Fibroblast of skin of back (primary cell): Measurements from ENCODE around the gene ARID1B.
A peak's percentile ranks its signal among the peaks of the same experiment; 100 is the strongest.
"Not testable (repeated sequence)": the region's sequence is repeated elsewhere in the genome, so short reads cannot be mapped to it uniquely, and the experiment has no call there.

Source experiments
- DNase-seq: peaks from one replicate; pipeline ENCODE4 v3.0.0-alpha.2; 2013

Gene ARID1B

GRCh38 chr6:157025437-157025836, 248.3 kb downstream of the ARID1B start:
- DNase-seq: peak; percentile 53

DNA sequence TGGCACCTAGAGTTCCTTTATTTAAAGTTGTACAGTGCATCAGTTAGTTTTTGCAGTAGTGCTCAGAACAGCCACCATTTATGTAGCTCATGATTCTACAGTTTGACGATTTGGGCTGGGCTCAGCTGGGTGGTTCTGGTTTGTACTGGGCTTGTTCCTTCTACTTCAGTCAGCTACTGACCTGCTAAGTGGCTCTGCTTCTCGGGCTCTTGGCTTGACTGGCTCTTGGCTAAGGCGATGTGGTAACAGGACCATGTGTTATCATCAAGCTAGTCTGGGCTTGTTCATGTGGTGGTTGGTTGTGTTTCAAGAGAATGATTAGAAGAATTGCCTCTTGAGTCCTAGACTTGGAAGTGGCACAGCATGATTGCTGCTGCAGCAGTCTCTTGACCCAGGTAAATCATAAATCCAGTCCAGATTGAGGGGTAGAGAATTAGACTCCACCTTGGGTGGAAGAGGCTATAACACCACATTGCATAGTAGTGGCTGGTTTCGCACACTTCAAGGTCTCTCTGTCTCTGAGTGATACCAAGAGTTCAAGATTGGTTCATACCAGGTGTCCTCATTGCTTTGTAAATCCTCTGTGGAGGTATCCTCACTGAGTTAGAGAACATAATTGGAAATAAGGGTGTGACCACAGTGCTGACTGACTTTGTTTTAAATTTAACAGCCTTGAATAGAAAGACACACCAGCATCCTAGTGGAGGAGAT, 253.0 kb downstream of the ARID1B start:
- no peak for DNase-seq

- DNase-seq: no peak
These were observed 253.6 kb downstream of the ARID1B start for GRCh38 chr6:157030755-157031154.

DNA sequence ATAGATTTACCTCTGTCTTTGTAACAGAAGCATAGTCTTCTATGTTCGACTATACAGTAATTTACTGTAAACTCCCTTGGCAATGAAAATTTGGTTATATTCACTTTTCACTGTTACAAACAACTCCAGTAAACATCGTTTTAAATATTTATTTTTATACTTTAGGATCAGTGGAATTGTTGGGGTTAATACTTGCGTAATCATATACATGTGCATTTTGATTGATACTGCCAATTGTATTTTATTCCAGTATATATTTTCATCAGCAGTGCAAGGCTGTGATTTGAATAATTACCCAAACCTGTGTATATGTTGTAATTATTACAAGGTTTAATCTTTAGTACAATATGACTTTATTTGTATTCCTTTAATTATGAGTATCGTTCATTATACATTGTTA, 255.7 kb downstream of the ARID1B start:
- no peak for DNase-seq

- DNase-seq: no peak
These were observed 256.4 kb downstream of the ARID1B start for GRCh38 chr6:157033428-157034140.

DNA sequence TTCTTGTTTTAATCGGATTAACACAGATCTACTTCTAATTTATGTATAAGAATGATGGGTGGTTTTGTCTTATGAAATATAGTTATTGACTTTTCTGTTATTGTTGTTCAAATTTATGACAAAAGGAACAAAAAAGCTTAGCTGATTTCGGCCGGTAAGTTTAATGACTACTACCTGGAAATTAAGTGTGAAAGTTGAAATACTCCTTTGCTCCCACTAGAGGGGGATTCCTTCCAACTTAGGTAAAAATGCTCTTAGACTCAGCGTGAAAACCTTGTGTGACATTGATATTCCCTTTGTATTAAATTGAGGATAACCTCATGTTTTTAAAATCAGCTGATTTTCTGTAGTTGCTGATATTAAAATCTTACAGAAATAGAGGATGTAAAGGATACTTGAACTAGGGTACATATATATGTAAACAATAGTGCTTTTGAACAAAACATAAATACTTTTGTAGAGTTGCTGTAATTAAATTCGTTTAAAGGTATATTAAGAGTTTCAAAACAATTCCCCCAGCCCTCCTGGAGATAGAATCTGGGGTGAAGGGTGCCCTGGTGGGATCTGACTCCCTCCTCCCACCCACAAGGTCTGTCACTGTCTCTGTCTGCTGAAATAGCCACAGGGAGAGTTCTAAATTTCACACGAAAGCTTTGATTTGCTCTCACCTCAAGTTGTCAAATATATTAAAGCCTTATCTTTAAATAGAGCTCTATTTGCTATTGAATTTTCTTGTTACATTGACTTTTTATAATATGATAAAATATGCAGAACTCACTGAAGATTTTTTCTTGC, 257.5 kb downstream of the ARID1B start:
- DNase-seq: peak; percentile 55

- no peak for DNase-seq
These were observed 258.4 kb downstream of the ARID1B start for GRCh38 chr6:157035546-157035945.

- no peak for DNase-seq
These were observed 259.1 kb downstream of the ARID1B start for GRCh38 chr6:157036245-157036711.

DNA sequence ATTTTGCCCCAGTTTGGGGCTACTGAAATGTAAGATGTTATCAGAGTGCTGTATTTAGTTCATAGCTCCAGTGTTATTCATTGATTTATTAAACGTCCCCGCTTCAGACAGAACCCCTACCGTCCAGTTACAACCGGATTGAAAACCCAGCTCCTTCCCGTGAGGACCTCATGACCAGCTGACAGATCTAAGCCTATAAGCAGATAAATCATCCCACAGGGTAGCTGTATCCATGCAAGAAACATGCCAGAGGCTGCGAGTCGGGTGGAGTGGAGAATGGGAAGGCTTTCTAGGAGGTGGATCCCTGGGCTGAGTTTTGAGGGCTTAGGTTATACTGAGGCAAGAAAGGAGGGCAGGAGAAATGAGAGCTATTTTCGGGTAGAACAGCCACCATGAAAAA, 260.0 kb downstream of the ARID1B start:
- no peak for DNase-seq

GRCh38 chr6:157038610-157039009, 261.4 kb downstream of the ARID1B start:
- no peak for DNase-seq

- not testable (repeated sequence) for DNase-seq
These were observed 262.5 kb downstream of the ARID1B start for GRCh38 chr6:157039639-157040038.

- no peak for DNase-seq
These were observed 263.0 kb downstream of the ARID1B start for GRCh38 chr6:157040191-157040590.

GRCh38 chr6:157045831-157046454, 268.8 kb downstream of the ARID1B start:
- DNase-seq: peak; percentile 88

GRCh38 chr6:157046776-157047175, 269.6 kb downstream of the ARID1B start:
- peak; percentile 45 for DNase-seq

DNA sequence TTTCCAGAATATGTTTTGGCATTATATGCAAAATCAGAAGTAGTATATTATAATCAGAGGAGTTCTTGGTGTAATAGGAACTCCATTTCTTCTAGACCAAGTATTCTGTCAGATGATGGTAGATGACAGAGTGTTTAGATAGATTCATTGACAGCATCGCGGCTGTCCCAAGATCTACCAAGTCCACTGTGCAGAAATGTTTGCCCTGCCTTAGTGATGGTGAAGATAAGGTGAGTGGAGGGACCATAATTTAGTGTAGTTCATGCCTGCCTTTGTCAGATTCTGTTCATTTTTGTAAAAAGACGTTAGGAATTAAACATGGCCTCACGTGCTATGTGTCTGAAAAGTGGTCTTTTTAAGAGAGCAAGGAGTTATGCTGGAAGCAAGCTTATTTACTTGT, 270.1 kb downstream of the ARID1B start:
- no peak for DNase-seq

DNA sequence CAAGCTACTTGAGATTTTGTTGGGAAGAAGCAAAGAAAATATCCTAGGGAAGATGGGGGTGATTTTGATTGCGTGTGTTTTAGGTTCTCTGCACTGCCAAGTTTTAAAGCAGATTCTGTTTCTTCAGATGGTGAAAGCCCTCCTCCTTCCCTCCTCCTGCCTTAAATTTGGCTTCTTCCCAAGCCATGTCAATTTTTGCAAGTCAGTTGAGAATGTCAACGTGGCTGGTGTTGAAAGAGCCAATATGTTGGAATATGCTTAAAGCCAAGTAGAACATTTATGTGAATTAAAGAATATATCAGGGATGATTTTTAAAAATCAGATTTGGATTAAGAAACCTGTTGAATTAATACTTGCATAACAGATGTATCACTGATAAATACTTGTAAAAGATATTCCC, 270.8 kb downstream of the ARID1B start:
- DNase-seq: no peak

- no peak for DNase-seq
These were observed 272.0 kb downstream of the ARID1B start for GRCh38 chr6:157049133-157049532.

DNA sequence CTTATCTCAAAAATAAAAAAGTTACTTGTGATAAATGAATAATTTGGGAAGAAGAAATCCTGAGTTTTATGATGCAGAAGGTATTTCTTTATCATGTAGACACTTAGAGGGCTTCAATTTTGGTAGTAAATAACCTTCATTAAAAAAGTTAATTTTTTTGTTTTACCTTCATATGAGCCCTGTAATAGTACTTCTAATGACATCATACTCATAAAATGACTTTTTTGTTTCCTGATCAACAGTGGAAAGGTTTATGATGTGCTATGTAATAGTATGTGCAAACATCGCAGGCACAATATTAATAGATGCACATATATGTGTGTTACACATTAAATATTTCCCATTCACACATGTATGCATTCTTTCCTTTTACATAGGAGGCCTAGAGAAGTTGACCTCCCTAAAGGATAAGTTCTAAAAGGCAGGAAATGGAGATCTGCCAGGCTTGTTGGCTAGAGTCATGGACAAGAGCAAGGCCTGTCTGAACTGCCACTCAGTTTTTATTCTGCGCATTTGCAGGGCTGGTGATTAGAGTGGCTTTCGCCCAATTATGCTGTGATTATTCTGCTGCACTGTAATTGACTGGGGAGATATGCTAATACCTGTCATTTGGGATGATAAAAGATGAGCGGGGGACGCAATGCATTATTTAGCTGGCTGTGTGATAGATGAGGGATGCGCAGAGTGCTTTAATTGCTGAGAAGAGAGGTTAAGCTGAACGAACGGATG, 273.5 kb downstream of the ARID1B start:
- no peak for DNase-seq

DNA sequence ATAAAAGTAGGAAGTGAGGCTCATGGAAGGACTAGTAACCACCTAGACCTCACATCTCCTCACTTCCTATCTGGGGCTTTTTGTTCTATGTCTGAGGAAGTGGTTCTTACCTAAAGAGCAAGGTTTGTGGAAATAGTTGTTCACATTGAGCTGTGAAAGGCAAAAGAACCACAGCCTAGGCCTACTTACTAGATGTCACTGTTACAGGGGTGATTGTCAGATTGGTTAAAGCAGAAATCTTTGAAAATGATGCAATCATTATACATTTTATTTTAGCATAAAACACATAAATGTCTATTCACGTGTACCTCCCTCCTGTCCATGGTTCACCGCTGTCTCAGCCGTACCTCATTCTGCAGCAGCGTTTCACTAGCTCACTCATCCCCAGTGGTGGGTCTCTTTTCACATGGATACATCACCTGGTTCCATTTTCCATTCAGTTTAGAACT, 277.4 kb downstream of the ARID1B start:
- DNase-seq: no peak

GRCh38 chr6:157055863-157056262, 278.7 kb downstream of the ARID1B start:
- no peak for DNase-seq

DNA sequence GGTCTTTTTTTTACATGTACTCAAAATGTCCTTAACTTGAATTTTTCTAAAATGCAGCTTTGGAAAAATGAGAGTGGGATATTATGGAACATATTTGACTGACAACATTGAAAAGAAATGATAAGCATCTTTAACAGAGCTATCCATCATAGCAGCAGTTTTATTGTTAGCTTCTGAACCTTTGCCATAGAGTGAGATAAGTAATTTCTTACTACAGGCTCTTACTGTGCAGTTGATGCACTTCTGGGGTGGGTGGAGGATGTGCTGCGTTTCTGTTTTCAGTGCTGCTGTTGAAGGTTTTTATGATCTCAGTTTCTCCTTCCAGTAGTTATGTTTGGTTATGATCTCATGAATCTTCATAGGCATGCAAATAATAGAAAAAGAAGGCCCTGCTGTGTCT, 279.1 kb downstream of the ARID1B start:
- no peak for DNase-seq

DNA sequence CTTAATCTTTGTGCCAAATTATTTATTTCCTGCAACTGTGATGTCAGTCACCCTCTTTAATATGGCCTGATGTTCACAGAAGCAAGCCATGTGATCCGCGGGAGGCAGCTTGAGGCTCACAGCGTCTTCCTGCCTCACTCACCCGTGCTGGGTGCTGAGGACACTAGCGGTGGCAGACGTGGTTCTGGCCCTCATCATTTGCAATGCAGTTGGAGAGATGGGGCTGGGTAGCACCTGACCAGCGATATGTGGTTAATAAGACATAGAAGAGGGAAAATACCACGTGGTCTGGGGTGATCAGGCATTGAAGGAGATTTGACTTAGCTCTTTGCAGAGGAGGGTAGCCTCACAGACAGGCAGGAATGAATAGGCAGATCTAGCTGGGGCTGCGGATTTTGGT, 281.4 kb downstream of the ARID1B start:
- DNase-seq: no peak
